Mucosa of rectum (tissue), 2 donors: Measurements from ENCODE around the gene FAM187B.

Experiments used
- H3K27ac ChIP-seq, 2 donors: one replicate each; pipeline ENCODE4 v1.7.0; 2013; ENCODE audit warnings: inconsistent platforms in 2 of 2, low read depth in 2 of 2, low read length in 2 of 2
- H3K27me3 ChIP-seq, 2 donors: one replicate each; pipeline ENCODE4 v1.7.0; 2013; ENCODE audit warnings: low read length in 2 of 2; ENCODE audit not compliant: control insufficient read depth in 2 of 2, insufficient read depth in 2 of 2
- H3K36me3 ChIP-seq, 2 donors: one replicate each; pipeline ENCODE4 v1.7.0; 2013; ENCODE audit warnings: low read length in 2 of 2; ENCODE audit not compliant: control insufficient read depth in 2 of 2, insufficient read depth in 2 of 2
- H3K4me1 ChIP-seq, 2 donors: one replicate each; pipeline ENCODE4 v1.7.0; 2013; ENCODE audit warnings: low read length in 2 of 2, mild to moderate bottlenecking in 1 of 2; ENCODE audit not compliant: control insufficient read depth in 2 of 2, insufficient read depth in 2 of 2
- H3K4me3 ChIP-seq, 2 donors: one replicate each; pipeline ENCODE4 v1.7.0; 2013; ENCODE audit warnings: low read length in 2 of 2
- H3K9ac ChIP-seq, 2 donors: one replicate each; pipeline ENCODE4 v1.7.0; 2013; ENCODE audit warnings: low read length in 2 of 2, low read depth in 1 of 2, mild to moderate bottlenecking in 1 of 2
- H3K9me3 ChIP-seq, 2 donors: one replicate each; pipeline ENCODE4 v1.7.0; 2013; ENCODE audit warnings: low read length in 2 of 2; ENCODE audit not compliant: control insufficient read depth in 2 of 2
- donor health status: healthy.
- donor health status: Normal muscosa, but diverticular disease.

The FAM187B gene

GRCh38 chr19:35220315-35220921, 8.1 kb downstream of the FAM187B start:
- H3K9ac ChIP-seq = no peak overlapping the region
- peaks cover 0 to 3% of the 10 kb centered on the region in 2 donors for H3K4me1 ChIP-seq
- H3K36me3 ChIP-seq = no peaks in the 10 kb centered on the region
- no peaks in the 10 kb centered on the region for H3K9me3 ChIP-seq
- no peak overlapping the region for H3K4me3 ChIP-seq
- no peaks in the 10 kb centered on the region for H3K27me3 ChIP-seq
- H3K27ac ChIP-seq = no peak overlapping the region

GRCh38 chr19:35219008-35219407, 9.5 kb downstream of the FAM187B start:
- Histone ChIP-seq H3K4me1 (peaks cover 7 to 9% of the 10 kb centered on the region in 2 donors), H3K27ac (no peak overlapping the region), H3K4me3 (no peak overlapping the region), H3K9ac (no peak overlapping the region), H3K27me3 (no peaks in the 10 kb centered on the region), H3K9me3 (no peaks in the 10 kb centered on the region), H3K36me3 (no peaks in the 10 kb centered on the region)

- no peak overlapping the region for H3K4me3 ChIP-seq
- no peaks in the 10 kb centered on the region for H3K36me3 ChIP-seq
- no peaks in the 10 kb centered on the region for H3K27me3 ChIP-seq
- H3K4me1 ChIP-seq = peaks cover 15 to 16% of the 10 kb centered on the region in 2 donors
- H3K9me3 ChIP-seq = no peaks in the 10 kb centered on the region
- no peak overlapping the region for H3K27ac ChIP-seq
- H3K9ac ChIP-seq = no peak overlapping the region
These were observed 10.9 kb downstream of the FAM187B start for GRCh38 chr19:35217649-35217990.

GRCh38 chr19:35216833-35217648, 11.5 kb downstream of the FAM187B start:
- Histone ChIP-seq H3K9me3 (no peaks in the 10 kb centered on the region), H3K27me3 (no peaks in the 10 kb centered on the region), H3K27ac (no peak overlapping the region), H3K4me1 (peaks cover 15 to 22% of the 10 kb centered on the region in 2 donors), H3K36me3 (no peaks in the 10 kb centered on the region), H3K9ac (no peak overlapping the region), H3K4me3 (no peak overlapping the region)

- no peak overlapping the region for H3K27ac ChIP-seq
- H3K9ac ChIP-seq = no peak overlapping the region
- H3K4me1 ChIP-seq = peaks cover 15 to 22% of the 10 kb centered on the region in 2 donors
- H3K27me3 ChIP-seq = no peaks in the 10 kb centered on the region
- no peak overlapping the region for H3K4me3 ChIP-seq
- H3K36me3 ChIP-seq = no peaks in the 10 kb centered on the region
- H3K9me3 ChIP-seq = no peaks in the 10 kb centered on the region
These were observed 12.3 kb downstream of the FAM187B start for GRCh38 chr19:35216016-35216832.

GRCh38 chr19:35214766-35215422, 13.6 kb downstream of the FAM187B start:
- Histone ChIP-seq H3K36me3 (no peaks in the 10 kb centered on the region), H3K9ac (no peak overlapping the region), H3K4me1 (peaks cover 15 to 19% of the 10 kb centered on the region in 2 donors), H3K27ac (peak overlapping the region in 1 of 2 donors; percentile 89), H3K27me3 (no peaks in the 10 kb centered on the region), H3K4me3 (no peak overlapping the region), H3K9me3 (no peaks in the 10 kb centered on the region)

GRCh38 chr19:35213663-35214632, 14.6 kb downstream of the FAM187B start:
- Histone ChIP-seq H3K36me3 (no peaks in the 10 kb centered on the region), H3K4me3 (peak overlapping the region; percentile 14 to 21), H3K27ac (peak overlapping the region; percentile 77 to 89), H3K4me1 (peaks cover 15 to 19% of the 10 kb centered on the region in 2 donors), H3K27me3 (no peaks in the 10 kb centered on the region), H3K9me3 (no peaks in the 10 kb centered on the region), H3K9ac (peak overlapping the region; percentile 0 to 21)

GRCh38 chr19:35212241-35212640, 16.3 kb downstream of the FAM187B start:
- H3K27ac ChIP-seq = peak overlapping the region; percentile 70 to 79
- no peaks in the 10 kb centered on the region for H3K9me3 ChIP-seq
- no peaks in the 10 kb centered on the region for H3K27me3 ChIP-seq

More at GRCh38 chr19:35212241-35212640, 16.3 kb downstream of the FAM187B start:
- Histone ChIP-seq H3K4me3 (no peak overlapping the region), H3K36me3 (no peaks in the 10 kb centered on the region), H3K4me1 (peaks cover 15 to 19% of the 10 kb centered on the region in 2 donors), H3K9ac (peak overlapping the region in 1 of 2 donors; percentile 32)
